IMR-90 (cell line): Measurements from ENCODE around the gene ANKRD31. TPM values are rescaled to one million over a fixed set of nuclear protein-coding genes. Genes with fewer than 3 reads are reported as not detected.

Source experiments
- ATAC-seq: fragments of 200-7000 bp; cut with Tn5 transposase; 2 replicates; pipeline ENCODE4 v1.9.1; 2020; ENCODE audit warnings: low read depth, mild to moderate bottlenecking, moderate library complexity
- BruUV-seq: library from RNA; stranded (reverse); fragments of 400-500 nt; replicated peaks from 2 replicates; lab custom pipeline; 2021; lab: Mats Ljungman, UMichigan
- CTCF ChIA-PET: fragments of 300-600 bp; formaldehyde crosslinking; extraction: SDS; loops from one replicate; lab custom pipeline; 2021; ENCODE audit warnings: antibody characterized with exemption; lab: Yijun Ruan, JAX
- POLR2A ChIA-PET: fragments of 300-600 bp; sonication (Branson Sonifier 250); formaldehyde crosslinking; loops from one replicate; lab custom pipeline; 2022; ENCODE audit warnings: antibody characterized with exemption; ENCODE audit not compliant: unreplicated experiment; lab: Charles Lee
- DNase-seq: peaks from one replicate; pipeline ENCODE4 v3.0.0; 2013
- H2AFZ ChIP-seq: replicated peaks from 2 replicates; pipeline ENCODE3; 2013; ENCODE audit warnings: low read length, mild to moderate bottlenecking; ENCODE audit not compliant: poor library complexity
- H2AK5ac ChIP-seq: 2 replicates; pipeline ENCODE4 v1.6.1; 2013; ENCODE audit warnings: low read depth, low read length, inconsistent platforms
- H2AK9ac ChIP-seq: replicated peaks from 2 replicates; pipeline ENCODE3; 2013; ENCODE audit warnings: mild to moderate bottlenecking, low read depth, low read length, moderate library complexity; ENCODE audit not compliant: poor library complexity
- H2BK120ac ChIP-seq: 2 replicates; pipeline ENCODE4 v1.6.1; 2013; ENCODE audit warnings: low read depth, low read length, inconsistent platforms
- H2BK15ac ChIP-seq: 3 replicates; pipeline ENCODE4 v1.6.1; 2013; ENCODE audit warnings: low read depth, low read length, inconsistent platforms
- H2BK20ac ChIP-seq: 2 replicates; pipeline ENCODE4 v1.6.1; 2013; ENCODE audit warnings: low read depth, mild to moderate bottlenecking, inconsistent platforms, low read length, moderate library complexity
- H2BK5ac ChIP-seq: 2 replicates; pipeline ENCODE4 v1.6.1; 2013; ENCODE audit warnings: mild to moderate bottlenecking, low read depth, low read length, inconsistent platforms; ENCODE audit not compliant: poor library complexity, severe bottlenecking
- H3K14ac ChIP-seq: replicated peaks from 2 replicates; pipeline ENCODE4 v1.6.1; 2013; ENCODE audit warnings: low read depth, low read length, inconsistent platforms
- H3K18ac ChIP-seq: 2 replicates; pipeline ENCODE4 v1.6.1; 2013; ENCODE audit warnings: low read depth, low read length, control low read depth
- H3K23ac ChIP-seq: 2 replicates; pipeline ENCODE4 v1.6.1; 2013; ENCODE audit warnings: low read depth, low read length, inconsistent platforms
- H3K27ac ChIP-seq: 2 replicates; pipeline ENCODE4 v1.5.1; 2013; ENCODE audit warnings: mild to moderate bottlenecking, control low read depth, low read length; ENCODE audit not compliant: insufficient read depth
- H3K27me3 ChIP-seq: 2 replicates; pipeline ENCODE4 v1.6.1; 2013; ENCODE audit warnings: low read length; ENCODE audit not compliant: control insufficient read depth, insufficient read depth
- H3K36me3 ChIP-seq: 2 replicates; pipeline ENCODE4 v1.6.1; 2013; ENCODE audit warnings: low read length, mixed read lengths; ENCODE audit not compliant: control insufficient read depth, insufficient read depth
- H3K4ac ChIP-seq: 2 replicates; pipeline ENCODE4 v1.6.1; 2013; ENCODE audit warnings: low read depth, low read length, inconsistent platforms
- H3K4me1 ChIP-seq: 2 replicates; pipeline ENCODE4 v1.6.1; 2013; ENCODE audit warnings: low read length, mixed read lengths; ENCODE audit not compliant: control insufficient read depth, insufficient read depth
- H3K4me2 ChIP-seq: 2 replicates; pipeline ENCODE4 v1.6.1; 2013; ENCODE audit warnings: low read depth, mild to moderate bottlenecking, control low read depth, low read length, moderate library complexity
- H3K4me3 ChIP-seq: 2 replicates; pipeline ENCODE4 v1.5.1; 2013; ENCODE audit warnings: low read depth, mild to moderate bottlenecking, control low read depth, low read length, moderate library complexity; ENCODE audit not compliant: insufficient read depth
- H3K56ac ChIP-seq: 2 replicates; pipeline ENCODE4 v1.6.1; 2013; ENCODE audit warnings: low read length, inconsistent platforms; ENCODE audit not compliant: insufficient read depth; ENCODE audit errors: extremely low read depth
- H3K79me1 ChIP-seq, 2 experiments: 2 replicates each; pipeline ENCODE4 v1.6.1; 2013; ENCODE audit warnings: low read length in 2 of 2, inconsistent platforms in 1 of 2, low read depth in 1 of 2
- H3K9ac ChIP-seq: 2 replicates; pipeline ENCODE4 v1.6.1; 2013; ENCODE audit warnings: low read depth, low read length, control low read depth
- H3K9me1 ChIP-seq: 2 replicates; pipeline ENCODE4 v1.6.1; 2013; ENCODE audit warnings: low read length, inconsistent platforms; ENCODE audit not compliant: insufficient read depth
- H3K9me3 ChIP-seq: 2 replicates; pipeline ENCODE4 v1.6.1; 2013; ENCODE audit warnings: low read length; ENCODE audit not compliant: control insufficient read depth, insufficient read depth
- H4K20me1 ChIP-seq: 2 replicates; pipeline ENCODE4 v1.6.1; 2013; ENCODE audit warnings: low read length, inconsistent platforms; ENCODE audit not compliant: insufficient read depth
- H4K5ac ChIP-seq: 2 replicates; pipeline ENCODE4 v1.6.1; 2013; ENCODE audit warnings: mild to moderate bottlenecking, low read depth, low read length, control low read depth
- H4K8ac ChIP-seq, 2 experiments: 2 replicates each; pipeline ENCODE4 v1.6.1; 2013; ENCODE audit warnings: low read depth in 2 of 2, low read length in 2 of 2, control low read depth in 1 of 2, inconsistent platforms in 1 of 2
- H4K91ac ChIP-seq: 2 replicates; pipeline ENCODE4 v1.6.1; 2013; ENCODE audit warnings: low read depth, low read length, inconsistent platforms; ENCODE audit not compliant: insufficient read depth
- BHLHE40 ChIP-seq: fragments of 150-350 bp; IDR thresholded peaks from 2 replicates; pipeline ENCODE4 v1.6.1; 2016; ENCODE audit warnings: mild to moderate bottlenecking, low read depth, low read length
- CEBPB ChIP-seq: IDR thresholded peaks from 2 replicates; pipeline ENCODE4 v1.6.1; 2012; ENCODE audit warnings: low read depth, low read length, improper control_type of control experiment
- CHD1 ChIP-seq: IDR thresholded peaks from 2 replicates; pipeline ENCODE4 v1.6.1; 2012; ENCODE audit warnings: low read depth, low read length, improper control_type of control experiment
- CTCF ChIP-seq: conservative IDR thresholded peaks from 2 replicates; pipeline ENCODE4 v1.5.1; 2012; ENCODE audit warnings: mild to moderate bottlenecking, low read depth, low read length, improper control_type of control experiment
- FOS ChIP-seq: fragments of 150-350 bp; IDR thresholded peaks from 2 replicates; pipeline ENCODE4 v1.6.1; 2016; ENCODE audit warnings: low read depth, low read length
- MAFK ChIP-seq: IDR thresholded peaks from 2 replicates; pipeline ENCODE4 v1.6.1; 2012; ENCODE audit warnings: low read depth, low read length, improper control_type of control experiment
- MAZ ChIP-seq: IDR thresholded peaks from 2 replicates; pipeline ENCODE4 v1.6.1; 2012; ENCODE audit warnings: low read depth, mild to moderate bottlenecking, low read length, improper control_type of control experiment, moderate library complexity, borderline replicate concordance
- MXI1 ChIP-seq: IDR thresholded peaks from 2 replicates; pipeline ENCODE4 v1.6.1; 2012; ENCODE audit warnings: low read depth, mild to moderate bottlenecking, low read length, moderate library complexity, borderline replicate concordance
- NFE2L2 ChIP-seq: fragments of 150-350 bp; IDR thresholded peaks from 2 replicates; pipeline ENCODE4 v1.6.1; 2016; ENCODE audit warnings: low read depth, mild to moderate bottlenecking, low read length
- POLR2A ChIP-seq: IDR thresholded peaks from 2 replicates; pipeline ENCODE4 v1.6.1; 2012; ENCODE audit warnings: mild to moderate bottlenecking, low read depth, low read length
- RAD21 ChIP-seq: IDR thresholded peaks from 2 replicates; pipeline ENCODE4 v1.6.1; 2012; ENCODE audit warnings: low read length, improper control_type of control experiment
- RCOR1 ChIP-seq: IDR thresholded peaks from 2 replicates; pipeline ENCODE4 v1.6.1; 2012; ENCODE audit warnings: mild to moderate bottlenecking, low read length, improper control_type of control experiment; ENCODE audit not compliant: insufficient replicate concordance
- SMC3 ChIP-seq: fragments of 150-350 bp; IDR thresholded peaks from 2 replicates; pipeline ENCODE4 v1.6.1; 2016; ENCODE audit warnings: low read depth, mild to moderate bottlenecking, antibody characterized with exemption, low read length, moderate library complexity
- WGBS, 2 experiments: methylation state at CpG; one replicate each; pipeline versions ENCODE4 v1.1.5 to v1.1.7; 2013; ENCODE audit warnings: missing lambda C conversion rate in 2 of 2; ENCODE audit not compliant: insufficient read length in 1 of 2; ENCODE audit errors: extremely low coverage in 2 of 2; 5-methylcytosine and 5-hydroxymethylcytosine counted together
- dilution Hi-C: fragments of 300-500 bp; cut with HindIII; formaldehyde crosslinking; loops from one replicate; pipeline ENCODE4 v1.14.3; 2018; ENCODE audit warnings: low sequenced_read_pairs; ENCODE audit not compliant: unreplicated experiment
- in situ Hi-C: fragments of 300-500 bp; cut with MboI; formaldehyde crosslinking; loops from 3 replicates; pipeline ENCODE4 v1.14.3; 2019; ENCODE audit warnings: low sequenced_read_pairs, inconsistent platforms, mixed read lengths
- intact Hi-C: fragments of 100-400 bp; cut with micrococcal nuclease; formaldehyde crosslinking; loops from 2 replicates; pipeline ENCODE4 v1.10.0; 2022
- polyA plus RNA-seq, 3 experiments: library from polyadenylated mRNA; depleted of rRNA; stranded (reverse); fragments of >200 nt; gene quantifications; 2 replicates each; pipeline ENCODE4 v1.2.3, GENCODE V29; 2012; ENCODE audit warnings: low replicate concordance in 1 of 3
- total RNA-seq: library from RNA; depleted of rRNA; stranded (reverse); fragments of >200 nt; gene quantifications from 2 replicates; pipeline ENCODE4 v1.2.3, GENCODE V29; 2012
- TF ChIP-seq, protein P1 (sequence below): fragments of 150-350 bp; IDR thresholded peaks from 2 replicates; pipeline ENCODE4 v1.6.1; 2016; ENCODE audit warnings: low read depth, mild to moderate bottlenecking, low read length, moderate library complexity, borderline replicate concordance

The ANKRD31 gene
- total and polyA plus RNA-seq, 2 of the 4 experiments (the other 2 are of a cell fraction): under 0.01 to 0.02 TPM

DNA sequence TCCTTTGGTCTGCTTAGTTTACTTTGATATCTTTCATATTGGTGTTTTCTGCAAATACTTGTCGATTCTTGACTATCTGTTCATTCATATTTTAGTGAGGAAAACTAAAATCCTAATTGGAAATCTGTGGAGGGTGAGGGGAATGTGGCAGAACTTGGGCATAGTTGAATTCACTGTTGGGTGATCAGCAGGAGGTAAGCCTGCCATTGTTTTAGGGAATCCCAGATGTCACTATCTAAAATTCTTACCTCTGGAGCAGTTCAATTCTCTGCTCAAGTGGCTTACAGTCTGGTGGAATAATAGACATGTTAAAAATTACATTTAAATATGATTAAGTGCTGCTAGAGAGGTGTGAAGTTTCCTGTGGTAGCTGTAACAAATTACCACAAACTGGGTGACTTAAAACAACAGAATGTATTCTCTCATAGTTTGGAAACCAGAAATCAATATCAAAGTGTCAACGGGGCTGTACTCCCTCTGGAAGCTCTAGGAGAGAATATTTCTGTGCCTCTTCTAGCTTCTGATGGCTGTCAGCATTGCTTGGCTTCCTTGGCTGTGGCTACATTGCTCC is 94.0 kb downstream of the ANKRD31 start:
- ChIA-PET POLR2A (no interaction called here), CTCF (no interaction called here)
- H2AK5ac ChIP-seq: no peak overlapping the region
- ATAC-seq: no peak
- H3K9ac ChIP-seq: no peak overlapping the region
- H3K4me3 ChIP-seq: no peak overlapping the region
- H3K14ac ChIP-seq: no peak overlapping the region
- no peak overlapping the region for H2BK120ac ChIP-seq
- H4K91ac ChIP-seq: no peak overlapping the region
- no peak overlapping the region for H4K8ac ChIP-seq
- H2AK9ac ChIP-seq: no peak overlapping the region
- no peak for DNase-seq
- no peak overlapping the region for H2BK5ac ChIP-seq
- H4K20me1 ChIP-seq: no peaks in the 10 kb centered on the region
- in situ Hi-C loops (no loop called here), intact Hi-C loops (no loop called here), dilution Hi-C loops (no loop called here)
- BruUV-seq: no TSS peak
- TF ChIP-seq MXI1 (no peak), POLR2A (no peak), NFE2L2 (no peak), BHLHE40 (no peak), CEBPB (no peak), RAD21 (no peak), MAZ (no peak), MAFK (no peak), CHD1 (no peak), CTCF (no peak), FOS (no peak), RCOR1 (no peak), SMC3 (no peak)
- TF ChIP-seq, protein P1, sequence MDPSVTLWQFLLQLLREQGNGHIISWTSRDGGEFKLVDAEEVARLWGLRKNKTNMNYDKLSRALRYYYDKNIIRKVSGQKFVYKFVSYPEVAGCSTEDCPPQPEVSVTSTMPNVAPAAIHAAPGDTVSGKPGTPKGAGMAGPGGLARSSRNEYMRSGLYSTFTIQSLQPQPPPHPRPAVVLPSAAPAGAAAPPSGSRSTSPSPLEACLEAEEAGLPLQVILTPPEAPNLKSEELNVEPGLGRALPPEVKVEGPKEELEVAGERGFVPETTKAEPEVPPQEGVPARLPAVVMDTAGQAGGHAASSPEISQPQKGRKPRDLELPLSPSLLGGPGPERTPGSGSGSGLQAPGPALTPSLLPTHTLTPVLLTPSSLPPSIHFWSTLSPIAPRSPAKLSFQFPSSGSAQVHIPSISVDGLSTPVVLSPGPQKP: no peak
- no peak overlapping the region for H3K18ac ChIP-seq
- no peaks in the 10 kb centered on the region for H3K27me3 ChIP-seq
- H3K4me2 ChIP-seq: no peak overlapping the region
- H3K36me3 ChIP-seq: no peaks in the 10 kb centered on the region
- H3K9me1 ChIP-seq: no peaks in the 10 kb centered on the region
- H4K5ac ChIP-seq: no peak overlapping the region
- no peak overlapping the region for H2BK20ac ChIP-seq
- WGBS, 2 experiments: 0% methylated on average over 1 of the region's 2 CpGs; no CpG with 5 or more reads in 1 of the 2 experiments
- H3K4me1 ChIP-seq: no peaks in the 10 kb centered on the region
- no peak overlapping the region for H3K23ac ChIP-seq
- H3K79me1 ChIP-seq: no peaks in the 10 kb centered on the region
- no peak overlapping the region for H3K27ac ChIP-seq
- no peak overlapping the region for H3K4ac ChIP-seq
- H3K9me3 ChIP-seq: no peaks in the 10 kb centered on the region
- H3K56ac ChIP-seq: no peak overlapping the region
- H2BK15ac ChIP-seq: no peak overlapping the region
- no peak overlapping the region for H2AFZ ChIP-seq
